ENCODE data around the gene EIF2B4.
"Not testable (repeated sequence)": the region's sequence is repeated elsewhere in the genome, so short reads cannot be mapped to it uniquely, and the experiment has no call there.

EIF2B4 gene

DNA sequence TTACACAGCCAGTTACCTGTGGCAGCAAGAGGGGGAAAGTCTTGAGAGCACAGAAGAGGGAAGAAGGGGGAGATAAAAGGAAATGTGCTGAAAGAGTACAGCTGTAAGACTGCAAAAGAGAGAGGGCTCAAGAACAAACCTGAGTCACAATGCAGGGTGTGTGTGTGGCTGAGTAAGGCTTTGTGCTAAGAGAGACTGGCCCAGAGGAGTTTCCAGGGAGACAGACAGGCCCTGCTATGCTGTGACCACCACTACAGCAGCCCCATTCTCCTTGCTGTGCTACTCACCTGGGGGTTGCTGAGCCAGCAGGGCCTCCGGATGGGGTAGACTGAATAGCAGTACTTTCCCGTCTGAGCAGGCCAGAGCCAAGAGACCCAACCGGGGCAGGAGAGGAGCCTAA is 34.8 kb downstream of the EIF2B4 start:
- DNase-seq: no peak

DNA sequence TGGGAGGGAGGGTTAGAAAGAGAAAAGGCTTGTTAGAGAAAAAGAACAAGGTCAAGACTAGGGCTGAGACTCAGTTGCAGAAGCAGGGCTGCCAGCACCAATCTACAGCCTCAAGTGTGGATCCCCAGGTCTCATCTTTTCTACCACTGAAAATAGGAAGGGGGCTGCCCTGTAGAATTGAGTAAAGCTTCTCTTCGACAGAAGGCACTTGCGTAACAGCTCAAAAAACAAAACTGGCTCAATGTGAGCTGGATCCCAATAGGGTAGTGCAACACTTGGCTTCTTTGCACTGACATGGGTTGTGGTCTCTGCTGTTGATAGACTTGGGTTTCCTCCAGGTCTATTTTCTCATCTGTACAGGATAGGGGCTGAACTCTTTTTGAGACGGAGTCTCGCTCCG is 45.4 kb downstream of the EIF2B4 start:
- no peak for DNase-seq

DNA sequence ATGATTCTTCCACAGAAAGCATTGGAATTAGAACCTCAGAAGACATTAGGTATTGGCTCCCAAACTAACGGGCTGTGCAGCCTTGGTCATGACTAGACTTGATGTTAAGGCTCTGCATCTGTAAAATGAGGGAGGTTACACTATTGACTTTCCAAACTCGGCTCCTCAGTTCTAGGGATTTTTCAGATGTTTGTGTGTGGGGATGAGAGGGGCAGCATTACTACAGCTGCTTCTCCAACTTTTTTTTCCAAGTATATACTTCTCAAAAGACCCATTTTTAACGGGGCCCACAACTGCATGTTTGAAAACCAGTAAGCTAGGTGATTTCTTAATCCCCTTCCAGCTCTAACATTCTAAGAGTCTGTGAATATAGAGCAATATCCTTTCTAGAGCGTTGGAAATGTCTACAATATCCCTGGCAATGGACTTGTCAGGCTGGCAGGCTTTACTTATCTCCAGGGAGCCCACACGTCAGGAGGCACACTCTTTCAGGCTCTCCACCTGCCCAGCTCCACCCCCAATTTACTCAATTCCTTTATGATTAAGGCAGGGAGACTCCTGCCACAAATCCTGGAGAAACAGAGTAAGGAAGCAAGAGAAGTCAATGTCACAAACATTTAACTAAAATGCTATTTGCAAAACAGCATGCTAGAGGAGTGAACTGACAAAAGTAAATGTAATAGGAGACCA is 46.4 kb downstream of the EIF2B4 start:
- no peak for DNase-seq

DNA sequence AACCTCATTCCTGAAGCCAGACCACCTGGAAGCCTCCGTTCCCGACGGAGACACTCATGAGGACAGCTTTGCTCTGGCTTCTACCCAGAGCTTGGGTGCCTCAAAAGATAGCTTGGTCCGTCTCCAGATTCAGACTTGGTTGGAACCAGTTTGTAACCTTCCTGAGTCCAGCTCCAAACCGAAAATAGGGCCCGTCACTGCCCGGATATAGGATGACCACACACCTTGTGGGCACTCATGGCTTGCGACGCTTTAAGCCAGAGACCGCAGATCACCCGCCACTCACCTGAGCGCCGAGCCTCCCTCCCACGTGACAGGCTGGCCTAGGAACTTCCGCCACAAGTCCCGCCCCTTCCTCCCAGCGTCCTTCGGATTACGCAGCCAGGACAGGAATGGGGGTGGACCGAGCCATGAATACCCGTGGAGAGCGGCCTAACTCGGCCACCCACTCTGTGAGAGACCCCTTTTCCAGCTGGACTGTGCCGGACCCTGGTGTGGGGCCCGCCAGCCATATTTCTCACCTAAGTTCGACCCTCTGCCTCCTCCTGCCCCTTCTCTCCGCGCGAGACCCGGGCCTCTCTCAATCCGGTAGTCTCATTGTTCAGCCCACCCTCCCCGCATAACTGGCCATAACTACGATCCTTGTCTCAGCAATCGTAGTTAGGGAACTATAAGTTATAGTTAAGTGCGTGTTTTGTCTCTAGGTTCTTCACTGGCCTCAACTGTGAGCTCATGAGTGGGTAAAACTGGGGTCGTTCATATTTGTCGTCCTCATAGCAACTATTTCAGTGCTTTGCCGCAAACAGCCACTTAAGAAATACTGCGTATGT is 47.2 kb downstream of the EIF2B4 start, which contains the start of gene MPV17:
TSS of gene MPV17 (minus strand) at position 332 of the 830 bp plus-strand sequence. CDS start 580 bp downstream, outside the sequence.
- DNase-seq: peak; percentile 88

DNA sequence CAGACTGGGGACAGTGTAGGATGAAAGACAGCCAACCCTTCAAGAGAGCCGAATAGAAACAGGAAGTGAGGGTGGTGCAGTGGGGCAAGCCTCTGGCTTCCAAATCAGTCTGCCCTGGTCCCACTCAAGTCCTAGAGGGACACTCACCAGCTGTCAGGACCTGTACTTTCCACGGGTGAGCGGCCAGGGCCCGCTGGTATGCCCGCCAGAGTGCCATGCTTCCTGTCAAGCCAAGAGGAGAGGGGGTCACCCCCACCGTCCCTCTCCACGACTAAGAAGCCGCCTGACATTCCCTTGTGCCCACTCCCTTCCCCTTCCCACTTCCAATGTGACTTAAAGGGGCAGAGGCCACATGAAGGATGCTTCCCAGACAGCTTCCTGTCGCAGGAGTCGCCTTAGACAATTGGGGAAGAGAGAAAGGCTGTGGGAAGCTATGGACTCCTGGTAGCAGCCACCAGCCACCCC is 47.8 kb downstream of the EIF2B4 start:
- peak; percentile 18 for DNase-seq

DNA sequence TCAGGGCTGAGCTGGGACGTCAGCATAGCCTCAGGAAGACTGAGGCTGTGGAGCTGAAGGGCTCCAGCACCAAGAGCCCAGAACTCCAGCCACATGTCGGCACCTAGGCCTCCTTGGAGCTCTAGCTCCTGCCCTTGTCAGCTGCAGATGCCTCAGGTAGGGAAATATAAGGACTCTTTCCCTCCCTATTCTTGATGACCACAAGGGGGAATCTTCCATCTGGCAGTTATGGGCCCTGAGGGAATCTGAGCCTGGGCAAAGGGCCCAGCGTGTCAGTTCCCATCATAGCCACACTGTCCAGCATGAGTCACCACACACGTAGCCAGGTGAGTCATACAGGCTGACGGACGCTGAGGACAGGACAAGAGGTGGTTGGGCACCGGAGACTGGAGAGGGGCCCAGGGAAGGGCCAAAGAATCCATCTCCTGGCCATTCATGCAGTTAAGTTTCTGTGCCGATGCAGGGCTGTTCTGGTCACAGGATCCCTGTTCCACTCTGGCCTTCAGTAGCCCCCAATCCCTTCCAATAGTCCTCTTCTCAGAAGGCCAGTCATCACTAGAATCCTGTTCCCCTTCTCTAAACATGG is 49.1 kb downstream of the EIF2B4 start:
- no peak for DNase-seq

DNA sequence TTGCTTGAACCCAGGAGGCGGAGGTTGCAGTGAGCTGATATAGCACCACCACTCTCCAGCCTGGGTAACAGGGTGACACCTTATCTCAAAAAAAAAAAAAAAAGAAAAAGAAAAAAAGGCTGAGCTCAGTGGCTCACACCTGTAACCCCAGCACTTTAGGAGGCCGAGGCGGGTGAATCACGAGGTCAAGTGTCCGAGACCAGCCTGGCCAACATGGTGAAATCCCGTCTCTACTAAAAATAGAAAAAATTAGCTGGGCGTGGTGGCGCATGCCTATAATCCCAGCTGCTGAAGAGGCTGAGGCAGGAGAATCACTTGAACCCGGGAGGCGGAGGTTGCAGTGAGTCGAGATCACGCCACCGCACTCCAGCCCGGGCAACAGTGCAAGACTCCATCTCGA is 50.3 kb downstream of the EIF2B4 start:
- DNase-seq: not testable (repeated sequence)

DNA sequence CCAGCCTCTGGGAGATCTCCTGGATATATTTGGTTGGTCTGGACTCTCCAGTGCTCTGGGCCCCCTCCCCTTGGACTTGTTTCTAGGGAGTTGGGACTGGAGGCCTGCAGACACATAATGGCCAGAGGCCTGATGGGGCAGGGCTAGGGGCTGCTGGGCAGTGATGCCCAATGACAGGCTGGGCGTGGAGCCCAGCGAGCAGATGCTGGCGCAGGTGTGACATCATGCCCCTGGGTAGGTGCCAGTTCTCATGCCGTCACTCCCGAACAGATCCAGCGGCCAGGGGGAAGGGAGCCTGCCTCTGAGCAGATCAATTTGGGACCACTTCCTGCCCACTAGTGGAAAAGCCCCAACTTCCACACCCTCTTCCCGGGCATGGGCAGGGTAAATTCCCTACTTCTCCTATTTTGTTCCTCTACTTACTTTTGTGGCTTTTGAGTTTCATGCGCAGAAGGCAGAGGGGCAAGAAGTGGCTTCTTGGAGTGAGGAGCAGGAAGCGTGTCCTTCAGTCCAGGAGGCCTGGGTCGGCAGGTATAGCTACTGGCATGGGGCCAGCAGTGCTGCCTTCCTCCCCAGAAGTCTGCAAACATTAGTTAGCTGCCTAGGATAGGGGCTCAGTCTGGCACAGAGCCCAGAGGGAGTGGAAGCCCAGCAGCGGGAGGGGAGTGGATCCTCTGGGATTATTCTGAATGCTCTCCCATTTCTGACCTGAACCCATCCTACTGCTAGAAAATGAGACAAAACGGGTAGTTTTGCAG is 53.3 kb downstream of the EIF2B4 start:
- DNase-seq: no peak

DNA sequence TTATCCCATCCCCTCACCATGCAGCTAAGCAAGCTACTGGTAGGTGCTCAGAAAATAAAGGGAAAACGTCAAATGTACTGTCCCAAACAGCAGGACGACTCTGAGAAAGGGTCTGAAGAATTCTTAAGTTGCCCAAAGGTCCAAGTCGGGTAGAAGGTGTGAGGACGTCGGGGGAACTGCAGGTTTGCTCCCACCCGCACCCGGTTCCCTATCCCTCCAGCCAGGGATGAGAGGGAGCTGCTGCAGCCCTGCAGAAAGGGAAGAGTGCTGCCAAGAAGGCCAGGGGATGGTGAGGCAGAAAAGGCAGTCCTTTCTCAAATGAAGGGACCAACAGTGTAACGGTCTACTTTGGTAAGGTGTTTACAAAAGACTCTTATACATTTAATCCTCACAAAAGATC is 55.0 kb downstream of the EIF2B4 start:
- DNase-seq: no peak

DNA sequence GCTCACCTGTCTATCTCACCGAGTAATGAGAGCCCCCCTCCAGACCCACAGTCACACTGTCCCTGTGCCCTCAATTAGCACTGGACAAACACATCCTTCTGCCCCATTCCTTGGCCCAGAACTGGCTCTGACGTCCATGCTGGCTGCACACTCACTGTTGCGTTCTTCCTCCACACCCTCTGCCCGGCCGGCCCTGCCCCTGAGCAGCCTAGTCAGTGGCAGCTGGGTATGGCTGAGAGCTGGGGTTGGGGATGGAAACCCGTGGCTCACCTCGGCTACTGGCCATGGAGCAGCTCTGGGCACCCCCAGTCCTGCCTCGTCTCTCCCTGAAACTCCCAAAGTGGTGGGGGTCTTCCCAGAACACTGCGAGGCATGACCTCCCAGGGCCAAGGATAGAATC is 55.4 kb downstream of the EIF2B4 start:
- no peak for DNase-seq
